Adrenal gland (tissue), 5 donors: Measurements from ENCODE around the gene KRTAP20-4.

Experiments
- POLR2A ChIP-seq, 2 donors: fragments of 450-650 bp; IDR thresholded peaks; one replicate each; pipeline ENCODE4 v1.6.1; 2017; ENCODE audit warnings: antibody characterized with exemption in 2 of 2, mild to moderate bottlenecking in 2 of 2, moderate library complexity in 1 of 2
- TF ChIP-seq, protein P1 (sequence below), 6 experiments: fragments of 450-650 bp in 4 of 6; fragments of 200-600 bp in 2 of 6; sonication (generic) in 1 of 6; IDR thresholded peaks; 1 replicate in 5 of 6; 2 replicates in 1 of 6; pipeline versions ENCODE4 v1.5.1 to v1.8.0; 2016 to 2021; ENCODE audit warnings: antibody characterized with exemption in 6 of 6, mild to moderate bottlenecking in 2 of 6, moderate library complexity in 1 of 6
- donor health status: DM: no; HTN: no; CAD: no.

DNA sequence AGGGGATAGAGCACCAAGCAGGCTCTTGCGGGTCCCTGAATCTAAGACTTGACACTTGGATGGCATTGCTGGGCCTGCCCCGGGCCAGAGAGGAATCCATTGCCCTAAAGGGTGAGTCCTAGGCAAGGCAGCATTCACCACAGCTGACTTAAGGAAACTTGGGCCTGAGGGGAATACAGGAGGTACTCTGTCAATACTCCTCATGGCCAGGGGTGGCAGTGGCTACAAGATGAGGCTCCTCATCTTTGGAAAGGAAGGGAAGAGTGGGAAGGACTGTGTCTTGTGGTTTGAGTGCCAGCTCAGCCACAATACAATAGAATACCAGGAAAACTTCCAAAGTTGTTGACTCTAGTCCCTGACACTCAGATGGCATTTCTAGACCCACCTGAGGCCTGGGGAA lies 14.5 kb upstream of the KRTAP20-4 start:
- TF ChIP-seq, protein P1, sequence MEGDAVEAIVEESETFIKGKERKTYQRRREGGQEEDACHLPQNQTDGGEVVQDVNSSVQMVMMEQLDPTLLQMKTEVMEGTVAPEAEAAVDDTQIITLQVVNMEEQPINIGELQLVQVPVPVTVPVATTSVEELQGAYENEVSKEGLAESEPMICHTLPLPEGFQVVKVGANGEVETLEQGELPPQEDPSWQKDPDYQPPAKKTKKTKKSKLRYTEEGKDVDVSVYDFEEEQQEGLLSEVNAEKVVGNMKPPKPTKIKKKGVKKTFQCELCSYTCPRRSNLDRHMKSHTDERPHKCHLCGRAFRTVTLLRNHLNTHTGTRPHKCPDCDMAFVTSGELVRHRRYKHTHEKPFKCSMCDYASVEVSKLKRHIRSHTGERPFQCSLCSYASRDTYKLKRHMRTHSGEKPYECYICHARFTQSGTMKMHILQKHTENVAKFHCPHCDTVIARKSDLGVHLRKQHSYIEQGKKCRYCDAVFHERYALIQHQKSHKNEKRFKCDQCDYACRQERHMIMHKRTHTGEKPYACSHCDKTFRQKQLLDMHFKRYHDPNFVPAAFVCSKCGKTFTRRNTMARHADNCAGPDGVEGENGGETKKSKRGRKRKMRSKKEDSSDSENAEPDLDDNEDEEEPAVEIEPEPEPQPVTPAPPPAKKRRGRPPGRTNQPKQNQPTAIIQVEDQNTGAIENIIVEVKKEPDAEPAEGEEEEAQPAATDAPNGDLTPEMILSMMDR (IDR thresholded peaks at IDR 0.05) = no peak
- no peak for TF ChIP-seq POLR2A (IDR thresholded peaks at IDR 0.05)
